Adrenal gland (tissue), 12 donors: Measurements from ENCODE around the gene MED27. TPM values are rescaled to one million over a fixed set of nuclear protein-coding genes. Genes with fewer than 3 reads are reported as not detected.

Experiments used
- DNase-seq, 7 donors: peaks; one replicate each; pipeline ENCODE4 v3.0.0-alpha.2; 2019 to 2020
- H3K27ac ChIP-seq, 5 donors: fragments of 200-600 bp; sonication (generic) in 4 of 5; 1 replicate in 3 of 5; 2 replicates in 2 of 5; pipeline versions ENCODE4 v1.5.1 to v1.8.0; 2016 to 2020; ENCODE audit warnings: mild to moderate bottlenecking in 1 of 5
- H3K27me3 ChIP-seq: fragments of 200-600 bp; 2 replicates; pipeline ENCODE4 v1.8.0; 2021
- H3K36me3 ChIP-seq, 2 donors: fragments of 200-600 bp; replicated peaks in 1 of 2; 1 replicate in 1 of 2; 2 replicates in 1 of 2; pipeline versions ENCODE4 v1.5.1 to v1.8.0; 2018 to 2022
- H3K4me1 ChIP-seq, 2 donors: fragments of 200-600 bp; replicated peaks in 1 of 2; 1 replicate in 1 of 2; 2 replicates in 1 of 2; pipeline versions ENCODE4 v1.5.1 to v1.8.0; 2018 to 2021
- H3K4me3 ChIP-seq, 4 donors: fragments of 200-600 bp; sonication (generic) in 3 of 4; one replicate each; pipeline ENCODE4 v1.5.1; 2016 to 2018
- H3K9me3 ChIP-seq, 3 donors: fragments of 200-600 bp; sonication (generic) in 1 of 3; replicated peaks in 1 of 3; 1 replicate in 2 of 3; 2 replicates in 1 of 3; pipeline versions ENCODE4 v1.5.1 to v1.8.0; 2016 to 2021
- CTCF ChIP-seq, 6 experiments: fragments of 450-650 bp in 4 of 6; fragments of 200-600 bp in 2 of 6; sonication (generic) in 1 of 6; IDR thresholded peaks; 1 replicate in 5 of 6; 2 replicates in 1 of 6; pipeline versions ENCODE4 v1.5.1 to v1.8.0; 2016 to 2021; ENCODE audit warnings: antibody characterized with exemption in 6 of 6, mild to moderate bottlenecking in 2 of 6, moderate library complexity in 1 of 6
- POLR2A ChIP-seq, 2 donors: fragments of 450-650 bp; IDR thresholded peaks; one replicate each; pipeline ENCODE4 v1.6.1; 2017; ENCODE audit warnings: antibody characterized with exemption in 2 of 2, mild to moderate bottlenecking in 2 of 2, moderate library complexity in 1 of 2
- whole genome bisulfite sequencing, 4 donors: extraction: QIAGEN DNeasy Blood & Tissue Kit in 2 of 4; methylation state at CpG; one replicate each; pipeline versions ENCODE4 v1.1.5 to v1.1.7; 2013 to 2017; 5-methylcytosine and 5-hydroxymethylcytosine counted together
- intact Hi-C, 2 donors: fragments of 100-400 bp; cut with DNase I; formaldehyde crosslinking; loops; one replicate each; pipeline versions ENCODE4 v1.14.1 to v1.15.0; 2022 to 2023
- polyA plus RNA-seq, 3 donors: library from polyadenylated mRNA; stranded (reverse); fragments of 200-250 nt in 2 of 3; fragments of 350-450 nt in 1 of 3; fragmentation: Illumina TruSeq in 1 of 3; extraction: RNeasy Lipid Tissue Mini Kit (QIAGEN cat#74804) in 1 of 3; gene quantifications; one replicate each; pipeline ENCODE4 v1.2.3, GENCODE V29; 2013 to 2014
- total RNA-seq, 9 donors: library from RNA; depleted of rRNA in 4 of 9; stranded (reverse); fragments of >200 nt in 4 of 9; fragments of 120-200 nt in 1 of 9; fragmentation: NEBNext Ultra II Directional in 1 of 9; extraction: Animal tissue kit (Norgen Biotek cat#: 25700) in 1 of 9; gene quantifications; one replicate each; pipeline versions ENCODE4 v1.1.0 to v1.2.4, GENCODE V29; 2013 to 2023
- donor health status: healthy with polysubstance abuse.
- donor health status: Bipolar disorder and iron deficiency.
- donor health status: DM: yes; HTN: yes; CAD: no.
- donor health status: DM: no; HTN: no; CAD: no.
- donor health status: DM: no; HTN: no; CAD: no.
- donor health status: DM: yes; HTN: yes; CAD: no.

Gene MED27
- total and polyA plus RNA-seq, 12 donors = 12.2 to 37.4 (median 15.9) TPM

DNA sequence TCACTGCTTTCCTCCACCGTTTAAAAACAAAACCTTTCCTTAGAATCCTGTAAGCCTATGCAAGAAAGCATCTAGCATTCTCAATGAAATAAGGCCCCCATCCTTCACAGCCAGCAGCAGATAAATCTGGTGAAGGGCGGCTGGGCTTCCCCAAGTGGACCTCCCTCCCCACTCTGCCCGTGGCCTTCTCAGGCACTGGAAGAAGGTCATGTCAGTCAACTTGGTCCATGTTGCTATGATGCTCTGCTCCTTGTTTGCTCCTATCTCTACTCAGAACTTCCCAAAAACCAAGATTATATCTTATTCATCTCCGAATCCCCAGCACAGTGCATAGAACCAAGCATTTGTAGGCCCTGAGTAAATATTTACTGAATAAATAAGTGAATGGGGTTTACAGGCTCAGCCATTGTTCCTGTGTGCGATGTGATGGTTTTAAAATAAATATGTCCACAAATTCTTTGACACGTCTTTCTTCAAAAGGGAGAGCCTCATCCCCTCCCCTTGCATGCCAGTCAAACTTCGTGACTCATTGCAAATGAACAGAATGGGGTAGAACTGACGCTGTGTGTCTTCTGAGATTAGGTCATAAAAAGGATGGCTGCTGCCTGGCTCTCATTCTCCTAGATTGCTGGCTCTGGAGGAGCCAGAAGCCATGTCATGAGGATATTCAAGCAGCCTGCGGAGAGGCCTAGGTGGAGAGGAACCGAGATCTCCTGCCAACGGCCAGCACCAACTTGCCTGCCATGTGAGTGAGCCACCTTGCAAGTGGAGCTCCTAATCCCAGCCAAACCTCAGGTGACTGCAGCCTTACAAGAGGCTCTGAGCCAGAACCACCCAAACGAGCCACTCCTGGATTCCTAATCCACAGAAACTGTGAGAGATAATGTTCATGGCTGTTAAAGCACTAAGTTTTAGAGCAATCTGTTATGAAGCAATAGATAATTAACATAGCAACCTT is 70.5 kb downstream of the MED27 start:
- Histone ChIP-seq H3K9me3 (no peaks in the 10 kb centered on the region), H3K4me1 (peaks cover 0 to 10% of the 10 kb centered on the region in 2 donors), H3K36me3 (no peaks in the 10 kb centered on the region), H3K4me3 (no peak overlapping the region), H3K27me3 (no peaks in the 10 kb centered on the region), H3K27ac (no peak overlapping the region)
- whole genome bisulfite sequencing, 4 donors = 91 to 96% (median 93%) methylated on average over 11 to 12 of the region's 12 CpGs
- TF ChIP-seq CTCF (IDR thresholded peaks at IDR 0.05) (no peak), POLR2A (IDR thresholded peaks at IDR 0.05) (no peak)
- intact Hi-C loops = no loop called here
- no peak for DNase-seq

DNA sequence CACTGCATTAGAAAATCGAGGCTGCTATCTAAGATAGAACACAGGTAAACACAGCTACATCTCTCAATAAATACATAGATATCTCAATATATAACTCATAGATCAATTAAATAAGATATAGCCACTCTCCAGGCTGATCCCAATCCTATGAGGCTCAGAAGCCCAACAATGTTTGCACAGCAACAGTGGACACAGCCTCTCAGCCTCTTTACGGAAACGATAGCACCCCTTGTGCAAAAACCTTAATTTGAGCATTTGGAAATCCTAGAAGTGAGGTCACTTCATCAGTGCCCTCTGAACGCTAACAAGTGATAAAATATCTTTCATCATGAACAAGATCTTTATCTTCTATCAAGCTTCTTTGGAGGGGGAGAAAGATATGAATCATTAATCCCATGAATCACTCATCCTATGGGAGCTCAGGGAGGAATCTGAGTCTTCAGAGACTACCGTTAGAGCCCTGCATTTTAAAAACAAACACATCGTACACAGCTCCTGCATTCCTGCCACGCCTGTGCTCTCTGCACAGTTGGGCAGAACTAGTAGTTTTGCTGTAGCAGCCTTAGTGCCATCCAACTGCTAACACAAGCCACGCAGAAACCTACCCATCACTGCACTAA is 71.4 kb downstream of the MED27 start:
- 68 to 77% (median 72%) methylated on average over 8 of the region's 8 CpGs for WGBS, 4 donors
- Histone ChIP-seq H3K27ac (no peak overlapping the region), H3K9me3 (no peaks in the 10 kb centered on the region), H3K4me1 (peaks cover 0 to 10% of the 10 kb centered on the region in 2 donors), H3K4me3 (no peak overlapping the region), H3K36me3 (no peaks in the 10 kb centered on the region), H3K27me3 (no peaks in the 10 kb centered on the region)
- TF ChIP-seq POLR2A (IDR thresholded peaks at IDR 0.05) = no peak
- no peak for TF ChIP-seq CTCF (IDR thresholded peaks at IDR 0.05)
- intact Hi-C loops = no loop called here
- DNase-seq = no peak

DNA sequence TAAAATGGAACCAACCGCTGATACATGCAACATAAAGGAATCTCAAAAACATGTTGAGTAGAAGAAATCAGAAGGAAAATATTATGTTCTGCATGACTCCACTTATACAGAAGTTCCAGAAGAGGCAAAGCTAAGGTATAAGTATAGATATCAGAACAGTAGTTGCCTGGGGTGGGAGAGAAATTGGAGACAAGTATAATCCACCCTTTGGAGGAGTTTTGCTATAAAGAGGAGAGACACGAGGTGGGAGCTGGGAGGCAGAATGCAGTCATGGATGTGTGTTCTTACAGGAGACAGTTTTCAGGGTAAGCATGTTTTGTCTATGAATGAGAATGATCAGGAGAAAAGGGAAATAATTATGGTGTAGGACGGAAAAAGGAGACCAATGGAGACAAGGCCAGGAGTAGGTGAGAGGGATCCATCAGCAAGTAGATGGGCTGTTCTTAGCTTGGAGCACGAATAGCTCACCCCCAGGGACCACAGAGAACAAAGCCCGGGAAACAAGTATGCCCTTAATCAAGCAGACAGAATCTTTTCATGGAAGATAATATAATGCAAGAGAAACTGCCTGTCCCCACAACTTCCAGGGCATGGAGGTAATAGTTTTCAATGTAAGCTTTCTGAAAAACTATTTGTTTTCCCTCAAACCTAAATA is 72.2 kb downstream of the MED27 start:
- DNase-seq = no peak

More for the DNA sequence above, 72.2 kb downstream of the MED27 start:
- Histone ChIP-seq H3K27me3 (no peaks in the 10 kb centered on the region), H3K27ac (no peak overlapping the region), H3K4me3 (no peak overlapping the region), H3K36me3 (no peaks in the 10 kb centered on the region), H3K4me1 (peaks cover 0 to 10% of the 10 kb centered on the region in 2 donors), H3K9me3 (no peaks in the 10 kb centered on the region)
- 91 to 95% (median 94%) methylated on average over 5 of the region's 5 CpGs for whole genome bisulfite sequencing, 4 donors
- intact Hi-C loops = no loop called here
- TF ChIP-seq CTCF (IDR thresholded peaks at IDR 0.05) (no peak), POLR2A (IDR thresholded peaks at IDR 0.05) (no peak)
